NCI-H2107 treated with DMSO at 0.1 percent for 48 hours (cell line): ENCODE measurements around the gene FBXL20.
"Not testable (repeated sequence)": the region's sequence is repeated elsewhere in the genome, so short reads cannot be mapped to it uniquely, and the experiment has no call there.

Source experiments
- DNase-seq: peaks from one replicate; lab custom pipeline; 2025; ENCODE audit not compliant: unreplicated experiment; lab: John Stamatoyannopoulos, UW

Gene FBXL20

DNA sequence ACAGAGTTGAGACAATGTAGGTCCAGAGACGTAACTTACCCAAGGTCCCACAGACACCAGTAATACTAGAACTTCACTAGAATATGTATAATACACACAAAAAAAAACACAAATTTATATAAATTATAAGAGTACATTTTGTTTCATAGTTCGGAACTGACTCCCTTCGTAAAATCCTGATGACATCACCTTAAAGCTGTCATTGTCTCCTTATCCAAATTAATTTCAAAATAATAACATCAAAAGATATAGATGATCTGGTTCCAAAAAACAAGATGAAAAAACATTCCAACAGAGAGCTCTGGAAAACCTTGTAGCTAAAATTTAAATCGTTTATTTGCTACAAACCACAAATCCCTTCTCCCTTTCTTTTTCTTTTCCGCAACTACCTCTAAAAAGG, 10.0 kb downstream of the FBXL20 start:
- DNase-seq: no peak

DNA sequence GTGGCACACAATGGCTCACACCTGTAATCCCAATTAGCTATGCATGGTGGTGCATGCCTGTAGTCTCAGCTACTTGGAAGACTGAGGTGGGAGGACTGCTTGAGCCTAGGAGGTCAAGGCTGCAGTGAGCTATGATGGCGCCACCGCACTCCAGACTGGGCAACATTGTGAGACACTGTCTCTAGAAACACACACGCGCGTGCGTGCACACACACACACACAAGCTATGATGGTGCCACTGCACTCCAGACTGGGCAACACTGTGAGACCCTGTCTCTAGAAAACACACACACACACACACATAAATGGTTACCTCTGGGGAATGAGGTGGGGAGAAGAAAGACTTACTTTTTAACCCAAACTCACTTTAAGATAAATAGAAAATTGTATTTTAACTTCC, 16.4 kb downstream of the FBXL20 start:
- no peak for DNase-seq

DNA sequence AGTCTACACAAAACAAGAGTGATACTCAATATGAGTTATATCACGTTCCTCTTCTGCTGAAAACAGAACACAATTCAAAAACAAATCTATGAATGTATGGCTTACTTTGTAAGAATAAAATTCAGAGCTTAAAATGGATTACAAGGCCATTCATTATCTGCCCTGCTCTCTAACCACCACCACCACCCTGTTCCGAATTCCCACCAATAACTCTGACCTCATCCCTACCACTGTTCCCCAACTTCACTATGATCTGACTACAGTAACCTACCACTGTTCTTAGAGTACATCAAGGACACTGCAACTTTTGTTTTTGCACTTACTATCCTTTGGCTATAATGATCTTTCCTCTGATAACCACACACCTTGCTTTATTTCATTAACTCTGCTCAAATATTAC, 21.3 kb downstream of the FBXL20 start:
- DNase-seq: no peak

DNA sequence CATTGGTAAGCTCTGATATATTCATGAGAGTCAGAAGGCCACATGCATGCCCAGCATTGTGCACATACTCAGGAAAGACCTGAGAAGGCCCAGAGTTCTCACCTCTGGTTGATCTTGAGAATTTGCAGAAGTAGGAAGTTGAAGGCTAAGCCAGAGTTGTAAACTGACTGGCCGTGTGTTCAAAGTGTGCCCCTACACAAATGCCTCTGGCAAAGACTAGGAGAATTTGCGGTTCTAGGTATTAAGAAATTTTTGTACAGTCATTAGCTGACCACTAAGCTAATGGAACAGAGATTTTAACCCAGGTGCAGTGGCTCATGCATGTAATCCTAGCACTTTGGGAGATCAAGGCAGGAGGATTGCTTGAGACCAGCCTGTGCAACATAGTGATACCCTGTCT, 25.0 kb downstream of the FBXL20 start:
- DNase-seq: no peak

GRCh38 chr17:39367805-39368204, 33.6 kb downstream of the FBXL20 start:
- not testable (repeated sequence) for DNase-seq

GRCh38 chr17:39365872-39366271, 35.6 kb downstream of the FBXL20 start:
- no peak for DNase-seq

DNA sequence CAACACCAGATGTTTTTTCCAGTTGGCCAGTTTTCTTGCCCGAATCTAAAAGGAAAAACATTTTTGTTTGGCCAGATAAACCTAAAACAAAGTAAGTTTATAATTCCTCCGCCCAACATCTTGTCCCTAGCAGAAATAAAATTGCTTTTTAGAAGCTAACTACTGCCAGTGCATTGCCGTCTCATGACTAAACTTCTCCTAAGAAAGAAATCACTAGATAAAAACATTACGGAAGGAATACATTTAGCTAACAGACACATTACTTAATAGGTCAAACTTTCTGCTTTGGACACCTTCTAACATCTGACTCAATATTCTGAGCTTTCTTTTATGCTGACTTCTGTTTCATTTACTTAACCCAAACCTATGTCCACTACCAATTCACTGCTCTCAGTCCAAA, 36.2 kb downstream of the FBXL20 start:
- DNase-seq: no peak

GRCh38 chr17:39364236-39365025, 37.0 kb downstream of the FBXL20 start:
- no peak for DNase-seq

DNA sequence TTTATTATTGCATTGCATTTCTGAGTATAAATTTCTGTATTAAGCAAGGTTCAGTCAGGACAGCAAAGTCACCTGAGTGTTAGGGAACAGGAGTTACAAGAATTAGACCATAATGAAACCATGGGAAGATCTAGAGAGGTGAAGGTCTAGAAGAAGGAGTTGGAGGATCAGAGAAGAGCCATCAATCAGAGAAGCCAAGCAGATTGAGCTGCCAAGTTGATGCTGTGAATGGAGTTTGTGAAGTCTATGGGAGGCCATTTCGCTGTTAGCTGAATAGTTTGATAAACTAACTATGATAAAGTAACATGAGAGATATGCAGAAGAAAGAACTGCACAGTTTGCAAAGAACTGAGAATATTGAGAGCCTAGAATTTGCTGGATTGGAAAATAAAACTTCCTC, 40.4 kb downstream of the FBXL20 start:
- no peak for DNase-seq

DNA sequence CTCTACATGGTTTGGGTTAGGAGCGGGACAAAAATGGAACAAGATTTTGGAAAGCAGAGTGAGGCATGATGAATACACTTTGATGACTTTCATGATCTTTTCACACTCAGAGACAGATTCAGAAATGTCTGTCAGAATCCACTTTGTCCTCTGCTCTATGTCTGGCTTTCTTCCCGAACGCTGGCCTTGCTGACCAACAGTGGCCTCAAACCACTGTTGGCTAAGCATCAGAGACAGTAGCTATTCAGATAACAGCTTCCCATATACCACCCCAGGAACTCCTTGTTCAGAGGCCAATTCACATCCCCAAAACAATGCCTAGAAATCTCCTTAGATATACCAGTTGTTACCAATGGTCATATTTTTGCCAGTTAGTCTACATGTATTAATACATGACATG, 40.9 kb downstream of the FBXL20 start:
- no peak for DNase-seq

DNA sequence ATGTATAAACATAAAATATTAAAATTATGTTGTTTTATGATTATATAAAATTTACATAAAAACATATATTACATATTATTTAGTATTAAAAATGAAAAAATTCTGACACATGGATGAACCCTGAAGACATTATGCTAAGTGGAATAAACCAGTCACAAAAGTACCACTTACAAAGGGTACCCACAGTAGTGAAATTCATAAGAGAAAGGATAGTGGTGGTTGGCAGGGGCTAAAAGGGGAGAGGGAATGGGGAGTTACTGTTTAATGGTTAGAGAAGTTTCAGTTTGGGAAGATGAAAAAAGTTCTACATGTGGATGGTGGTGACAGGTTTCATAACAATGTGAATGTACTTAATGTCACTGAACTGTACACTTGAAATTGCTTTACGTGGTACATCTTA, 41.4 kb downstream of the FBXL20 start:
- no peak for DNase-seq

GRCh38 chr17:39357986-39358385, 43.4 kb downstream of the FBXL20 start:
- no peak for DNase-seq

DNA sequence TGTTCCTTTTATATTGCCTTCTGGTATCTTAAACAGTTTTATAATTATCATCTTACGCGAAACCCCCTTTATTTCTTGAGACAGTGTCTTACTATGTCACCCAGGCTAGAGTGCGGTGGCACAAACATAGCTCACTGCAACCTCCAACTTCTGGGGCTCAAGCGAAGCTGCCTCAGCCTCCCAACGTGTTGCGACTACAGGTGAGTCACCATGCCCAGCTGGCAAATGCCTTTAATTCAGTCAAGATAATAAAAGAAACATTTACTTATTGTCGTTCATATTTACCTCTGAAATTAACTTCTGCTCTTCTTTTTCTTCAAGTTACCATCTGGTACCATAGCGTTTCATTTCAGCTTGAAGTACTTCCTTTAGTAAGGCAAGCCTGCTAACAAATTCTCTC, 43.9 kb downstream of the FBXL20 start:
- DNase-seq: no peak

DNA sequence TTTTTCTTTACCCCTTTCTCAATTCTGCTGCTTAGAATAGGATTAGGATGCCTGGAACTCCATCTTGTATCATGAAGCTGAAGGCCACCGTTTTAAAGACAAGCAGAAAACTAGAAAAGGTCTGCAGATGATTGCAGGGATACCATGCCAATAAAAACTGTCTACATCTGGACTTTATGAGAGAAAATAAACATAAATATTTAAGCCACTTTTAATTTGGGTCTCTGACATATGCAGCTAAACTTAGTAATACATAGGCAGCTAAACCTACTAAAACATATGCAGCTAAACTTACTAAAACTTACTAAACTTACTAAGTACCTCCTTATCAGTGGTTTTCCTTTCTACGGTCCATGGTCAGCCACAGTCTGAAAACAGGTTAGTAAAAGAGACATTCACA, 48.4 kb downstream of the FBXL20 start:
- no peak for DNase-seq

- no peak for DNase-seq
These were observed 48.9 kb downstream of the FBXL20 start for GRCh38 chr17:39352511-39352910.

- DNase-seq: no peak
These were observed 49.9 kb downstream of the FBXL20 start for GRCh38 chr17:39351508-39351907.

DNA sequence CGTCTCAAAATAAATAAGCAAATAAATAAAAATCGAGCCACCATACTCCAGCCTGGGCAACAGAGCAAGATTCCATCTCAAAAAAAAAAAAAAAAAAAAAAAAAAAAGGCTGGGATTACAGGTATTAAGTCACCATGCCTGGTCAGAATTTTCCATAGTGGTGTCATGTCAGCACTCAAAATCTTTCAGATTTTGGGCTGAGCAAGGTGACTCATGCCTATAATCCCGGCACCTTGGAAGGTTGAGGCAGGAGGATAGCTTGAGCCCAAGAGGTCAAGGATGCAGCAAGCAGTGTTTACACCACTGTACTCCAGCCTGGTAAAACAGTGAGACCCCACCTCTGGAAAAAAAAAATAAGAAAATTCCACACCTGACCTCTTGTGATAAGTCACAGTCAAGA, 52.2 kb downstream of the FBXL20 start:
- no peak for DNase-seq

DNA sequence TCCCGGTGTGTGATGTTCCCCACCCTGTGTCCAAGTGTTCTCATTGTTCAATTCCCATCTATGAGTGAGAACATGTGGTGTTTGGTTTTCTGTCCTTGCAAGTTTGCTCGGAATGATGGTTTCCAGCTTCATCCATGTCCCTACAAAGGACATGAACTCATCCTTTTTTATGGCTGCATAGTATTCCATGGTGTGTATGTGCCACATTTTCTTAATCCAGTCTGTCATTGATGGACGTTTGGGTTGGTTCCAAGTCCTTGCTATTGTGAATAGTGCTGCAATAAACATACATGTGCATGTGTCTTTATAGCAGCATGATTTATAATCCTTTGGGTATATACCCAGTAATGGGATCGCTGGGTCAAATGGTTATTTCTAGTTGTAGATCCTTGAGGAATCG, 54.6 kb downstream of the FBXL20 start:
- not testable (repeated sequence) for DNase-seq

DNA sequence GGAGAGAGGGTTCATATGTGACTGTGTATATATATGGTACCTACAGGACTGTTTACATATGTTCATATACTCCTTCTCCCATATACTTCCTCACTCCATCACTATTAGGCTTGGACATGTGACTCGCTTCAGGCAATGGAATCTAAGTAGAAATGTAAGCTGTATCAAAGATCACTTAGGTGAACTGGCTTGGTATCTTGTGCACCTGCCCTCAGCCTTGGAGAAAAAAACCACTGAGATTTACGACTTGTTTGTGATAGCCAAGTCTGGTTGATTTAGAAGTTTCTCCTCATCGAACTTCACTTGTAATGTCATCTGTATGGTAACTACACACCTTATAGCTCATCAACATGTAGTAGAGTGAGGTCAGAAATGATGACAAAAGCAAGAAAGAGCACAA, 59.9 kb downstream of the FBXL20 start:
- no peak for DNase-seq

- DNase-seq: no peak
These were observed 60.7 kb downstream of the FBXL20 start for GRCh38 chr17:39340731-39341130.

DNA sequence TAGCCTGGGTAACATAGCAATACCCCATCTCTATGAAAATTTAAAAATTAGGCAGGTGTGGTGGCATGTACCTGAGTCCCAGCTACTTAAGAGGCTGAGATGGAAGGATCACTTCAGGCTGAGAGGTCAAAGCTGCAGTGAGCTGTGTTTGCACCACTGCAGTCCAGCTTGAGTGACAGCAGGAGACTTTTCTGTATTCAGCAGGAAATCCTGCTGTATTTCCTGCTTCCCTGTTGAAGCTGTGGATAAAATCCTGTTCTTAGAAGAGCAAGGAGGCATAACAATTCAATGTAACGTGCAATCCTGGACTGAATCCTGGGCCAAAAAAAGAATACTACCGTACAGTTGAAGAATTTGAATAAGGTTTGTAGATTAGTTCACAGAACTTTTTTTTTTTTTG, 62.2 kb downstream of the FBXL20 start:
- DNase-seq: no peak

DNA sequence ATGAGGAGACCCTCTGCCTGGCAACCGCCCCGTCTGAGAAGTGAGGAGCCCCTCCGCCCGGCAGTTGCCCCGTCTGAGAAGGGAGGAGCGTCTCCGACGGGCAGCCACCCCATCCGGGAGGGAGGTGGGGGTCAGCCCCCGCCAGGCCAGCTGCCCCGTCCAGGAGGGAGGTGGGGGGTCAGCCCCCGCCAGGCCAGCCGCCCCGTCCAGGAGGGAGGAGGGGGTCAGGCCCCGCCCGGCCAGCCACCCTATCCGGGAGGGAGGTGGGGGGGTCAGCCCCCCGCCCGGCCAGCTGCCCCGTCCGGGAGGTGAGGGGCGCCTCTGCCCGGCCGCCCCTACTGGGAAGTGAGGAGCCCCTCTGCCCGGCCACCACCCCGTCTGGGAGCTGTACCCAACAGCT, 63.8 kb downstream of the FBXL20 start:
- not testable (repeated sequence) for DNase-seq

DNA sequence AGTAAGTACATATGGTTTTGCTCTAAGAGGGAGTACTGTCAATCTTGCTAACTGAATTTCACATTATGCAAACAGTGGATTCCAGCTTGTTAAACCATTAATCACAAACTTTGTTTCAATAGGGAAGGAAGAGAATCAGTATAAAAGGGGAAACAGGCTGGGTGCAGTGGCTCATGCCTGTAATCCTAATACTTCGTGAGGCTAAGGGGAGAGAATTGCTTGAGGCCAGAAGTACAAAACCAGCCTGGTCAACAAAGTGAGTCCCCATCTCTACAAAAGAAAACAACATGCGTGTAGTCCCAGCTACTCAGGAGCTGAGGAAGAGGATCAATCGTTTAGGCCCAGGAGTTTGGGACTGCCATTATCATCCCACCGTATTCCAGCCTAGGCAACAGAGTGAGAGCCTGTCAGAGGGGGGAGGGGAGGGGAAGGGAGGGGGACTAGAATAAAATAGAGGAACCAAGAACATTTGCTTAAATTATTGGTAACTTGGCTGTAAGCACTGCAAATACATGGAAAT, 65.7 kb downstream of the FBXL20 start:
- DNase-seq: no peak
